SK-N-SH treated with all-trans-retinoic acid at 6 μM for 48 hours (cell line): ENCODE results near the gene AJUBA.
A peak's percentile ranks its signal among the peaks of the same experiment; 100 is the strongest.

Experiments used
- ATAC-seq: fragments of 200-7000 bp; cut with Tn5 transposase; 3 replicates; pipeline ENCODE4 v1.9.1; 2020; ENCODE audit warnings: mild to moderate bottlenecking, moderate library complexity
- ARNTL ChIP-seq: fragments of 450-650 bp; formaldehyde crosslinking; IDR thresholded peaks from 2 replicates; pipeline ENCODE4 v1.5.0; 2020; ENCODE audit warnings: low read depth, mild to moderate bottlenecking, moderate library complexity, borderline replicate concordance
- BACH2 ChIP-seq: fragments of 250-450 bp; sonication (Bioruptor Pico); IDR thresholded peaks from 2 replicates; pipeline ENCODE4 v1.9.0; 2021; ENCODE audit warnings: mild to moderate bottlenecking, borderline replicate concordance
- CREB5 ChIP-seq: fragments of 250-450 bp; sonication (Bioruptor Pico); IDR thresholded peaks from 2 replicates; pipeline ENCODE4 v1.5.1; 2020; ENCODE audit warnings: low read depth, mild to moderate bottlenecking, moderate library complexity
- CSRNP3 ChIP-seq: fragments of 250-450 bp; sonication (Bioruptor Pico); IDR thresholded peaks from 2 replicates; pipeline ENCODE4 v1.5.1; 2021; ENCODE audit warnings: mild to moderate bottlenecking, moderate library complexity
- ESRRG ChIP-seq: fragments of 250-450 bp; sonication (Bioruptor Pico); IDR thresholded peaks from 2 replicates; pipeline ENCODE4 v1.6.1; 2021; ENCODE audit warnings: mild to moderate bottlenecking
- GLIS3 ChIP-seq: fragments of 250-450 bp; sonication (Bioruptor Pico); IDR thresholded peaks from 2 replicates; pipeline ENCODE4 v1.5.0; 2020; ENCODE audit warnings: mild to moderate bottlenecking, moderate library complexity
- ISL1 ChIP-seq: fragments of 250-450 bp; sonication (Bioruptor Pico); IDR thresholded peaks from 2 replicates; pipeline ENCODE4 v2.1.2; 2022; ENCODE audit warnings: mild to moderate bottlenecking, moderate library complexity
- OSR1 ChIP-seq: fragments of 250-450 bp; sonication (Bioruptor Pico); IDR thresholded peaks from 2 replicates; pipeline ENCODE4 v1.8.0; 2022; ENCODE audit warnings: moderate library complexity, mild to moderate bottlenecking, inconsistent platforms
- PATZ1 ChIP-seq: fragments of 250-450 bp; sonication (Bioruptor Pico); IDR thresholded peaks from 2 replicates; pipeline ENCODE4 v1.8.0; 2020; ENCODE audit warnings: mild to moderate bottlenecking, moderate library complexity, borderline replicate concordance
- POU6F1 ChIP-seq: fragments of 250-450 bp; sonication (Bioruptor Pico); IDR thresholded peaks from 2 replicates; pipeline ENCODE4 v1.8.0; 2021; ENCODE audit warnings: low read depth, mild to moderate bottlenecking, moderate library complexity, borderline replicate concordance
- RARB ChIP-seq: fragments of 250-450 bp; sonication (Bioruptor Pico); IDR thresholded peaks from 2 replicates; pipeline ENCODE4 v1.8.0; 2021; ENCODE audit warnings: mild to moderate bottlenecking, moderate library complexity
- SNAI2 ChIP-seq: fragments of 250-450 bp; sonication (Bioruptor Pico); IDR thresholded peaks from 2 replicates; pipeline ENCODE4 v1.5.0; 2020; ENCODE audit warnings: mild to moderate bottlenecking, moderate library complexity
- TCF4 ChIP-seq: fragments of 250-450 bp; sonication (Bioruptor Pico); IDR thresholded peaks from 2 replicates; pipeline ENCODE4 v1.8.0; 2021; ENCODE audit warnings: mild to moderate bottlenecking, moderate library complexity, borderline replicate concordance
- TOX ChIP-seq: fragments of 250-450 bp; sonication (Bioruptor Pico); IDR thresholded peaks from 2 replicates; pipeline ENCODE4 v1.8.0; 2021; ENCODE audit warnings: mild to moderate bottlenecking, moderate library complexity, borderline replicate concordance
- ZC3H10 ChIP-seq: fragments of 250-450 bp; sonication (Bioruptor Pico); IDR thresholded peaks from 2 replicates; pipeline ENCODE4 v1.5.1; 2021; ENCODE audit warnings: mild to moderate bottlenecking, moderate library complexity
- ZFP3 ChIP-seq: fragments of 250-450 bp; sonication (Bioruptor Pico); IDR thresholded peaks from 2 replicates; pipeline ENCODE4 v1.5.0; 2020; ENCODE audit warnings: mild to moderate bottlenecking, moderate library complexity
- ZFP30 ChIP-seq: fragments of 450-650 bp; formaldehyde crosslinking; IDR thresholded peaks from 2 replicates; pipeline ENCODE4 v1.5.0; 2022; ENCODE audit warnings: mild to moderate bottlenecking, moderate library complexity
- ZNF70 ChIP-seq: fragments of 450-650 bp; formaldehyde crosslinking; IDR thresholded peaks from 2 replicates; pipeline ENCODE4 v1.5.0; 2020; ENCODE audit warnings: mild to moderate bottlenecking, moderate library complexity
- ZNF8 ChIP-seq: fragments of 450-650 bp; formaldehyde crosslinking; IDR thresholded peaks from 2 replicates; pipeline ENCODE4 v1.5.0; 2020; ENCODE audit warnings: mild to moderate bottlenecking, moderate library complexity

The AJUBA gene

GRCh38 chr14:22978487-22978837 is 3.9 kb downstream of the AJUBA start:
- ATAC-seq = no peak
- no peak for TF ChIP-seq CSRNP3 (CRISPR knock-in tag)
- TF ChIP-seq TOX (CRISPR knock-in tag) = no peak
- TF ChIP-seq PATZ1 (CRISPR knock-in tag) = no peak
- TF ChIP-seq ARNTL = no peak
- no peak for TF ChIP-seq OSR1 (CRISPR knock-in tag)
- no peak for TF ChIP-seq SNAI2
- no peak for TF ChIP-seq POU6F1 (CRISPR knock-in tag)
- no peak for TF ChIP-seq ESRRG
- TF ChIP-seq TCF4 (CRISPR knock-in tag) = no peak
- TF ChIP-seq ZFP3 (CRISPR knock-in tag) = no peak
- TF ChIP-seq RARB (CRISPR knock-in tag) = no peak
- TF ChIP-seq BACH2 (CRISPR knock-in tag) = no peak
- no peak for TF ChIP-seq CREB5 (CRISPR knock-in tag)
- no peak for TF ChIP-seq ZNF70 (CRISPR knock-in tag)
- TF ChIP-seq GLIS3 (CRISPR knock-in tag) = no peak
- no peak for TF ChIP-seq ZFP30 (CRISPR knock-in tag)

- ATAC-seq = peak; percentile 58
- no peak for TF ChIP-seq POU6F1 (CRISPR knock-in tag)
- TF ChIP-seq ZNF8 = no peak
- TF ChIP-seq CREB5 (CRISPR knock-in tag) = no peak
- TF ChIP-seq ZC3H10 (CRISPR knock-in tag) = no peak
- peak; percentile 78; the same call in 1 of the 2 replicates for TF ChIP-seq PATZ1 (CRISPR knock-in tag)
- TF ChIP-seq ISL1 (CRISPR knock-in tag) = peak; percentile 24; the same call in 1 of the 2 replicates
- no peak for TF ChIP-seq ARNTL
- TF ChIP-seq BACH2 (CRISPR knock-in tag) = no peak
- TF ChIP-seq ZFP3 (CRISPR knock-in tag) = 0 out of 2 replicates have a peak, but pooled peaks have one; percentile 9
- no peak for TF ChIP-seq ZFP30 (CRISPR knock-in tag)
- no peak for TF ChIP-seq TCF4 (CRISPR knock-in tag)
- TF ChIP-seq ESRRG = no peak
- TF ChIP-seq TOX (CRISPR knock-in tag) = no peak
- no peak for TF ChIP-seq GLIS3 (CRISPR knock-in tag)
Measured at GRCh38 chr14:22977684-22978486, 4.5 kb downstream of the AJUBA start.
